ENCODE measurements around the gene SLC12A7.
"Not testable (repeated sequence)": the region's sequence is repeated elsewhere in the genome, so short reads cannot be mapped to it uniquely, and the experiment has no call there.

Gene SLC12A7

GRCh38 chr5:1062761-1063568 lies 48.9 kb downstream of the SLC12A7 start:
- no peak for DNase-seq (ENCODE audit: low spot score)

GRCh38 chr5:1061916-1062315 lies 49.9 kb downstream of the SLC12A7 start:
- no peak for DNase-seq (ENCODE audit: low spot score)

- not testable (repeated sequence) for DNase-seq (ENCODE audit: low spot score)
Measured at GRCh38 chr5:1061292-1061691, 50.6 kb downstream of the SLC12A7 start.

GRCh38 chr5:1060535-1060981 lies 51.3 kb downstream of the SLC12A7 start:
- no peak for DNase-seq (ENCODE audit: low spot score)

DNA sequence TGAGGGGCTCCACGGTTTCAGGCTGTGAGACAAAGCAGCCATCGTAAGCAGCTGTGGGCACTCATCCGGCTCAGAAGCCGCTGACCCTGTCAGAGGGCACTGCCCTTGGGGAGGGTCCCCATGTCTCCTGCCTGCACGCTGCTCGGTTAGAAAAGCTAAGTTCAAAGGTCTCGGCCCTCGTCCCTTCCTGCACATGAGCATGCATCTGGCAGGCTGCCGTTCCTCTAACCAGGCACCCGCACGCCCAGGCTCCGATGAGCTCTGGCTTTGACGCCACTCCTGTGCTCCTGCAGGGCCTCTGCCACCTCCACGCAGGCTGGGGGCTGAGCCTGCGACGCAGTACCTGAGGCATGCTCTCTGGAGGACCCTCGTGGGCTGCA lies 52.0 kb downstream of the SLC12A7 start:
- no peak for DNase-seq (ENCODE audit: low spot score)

DNA sequence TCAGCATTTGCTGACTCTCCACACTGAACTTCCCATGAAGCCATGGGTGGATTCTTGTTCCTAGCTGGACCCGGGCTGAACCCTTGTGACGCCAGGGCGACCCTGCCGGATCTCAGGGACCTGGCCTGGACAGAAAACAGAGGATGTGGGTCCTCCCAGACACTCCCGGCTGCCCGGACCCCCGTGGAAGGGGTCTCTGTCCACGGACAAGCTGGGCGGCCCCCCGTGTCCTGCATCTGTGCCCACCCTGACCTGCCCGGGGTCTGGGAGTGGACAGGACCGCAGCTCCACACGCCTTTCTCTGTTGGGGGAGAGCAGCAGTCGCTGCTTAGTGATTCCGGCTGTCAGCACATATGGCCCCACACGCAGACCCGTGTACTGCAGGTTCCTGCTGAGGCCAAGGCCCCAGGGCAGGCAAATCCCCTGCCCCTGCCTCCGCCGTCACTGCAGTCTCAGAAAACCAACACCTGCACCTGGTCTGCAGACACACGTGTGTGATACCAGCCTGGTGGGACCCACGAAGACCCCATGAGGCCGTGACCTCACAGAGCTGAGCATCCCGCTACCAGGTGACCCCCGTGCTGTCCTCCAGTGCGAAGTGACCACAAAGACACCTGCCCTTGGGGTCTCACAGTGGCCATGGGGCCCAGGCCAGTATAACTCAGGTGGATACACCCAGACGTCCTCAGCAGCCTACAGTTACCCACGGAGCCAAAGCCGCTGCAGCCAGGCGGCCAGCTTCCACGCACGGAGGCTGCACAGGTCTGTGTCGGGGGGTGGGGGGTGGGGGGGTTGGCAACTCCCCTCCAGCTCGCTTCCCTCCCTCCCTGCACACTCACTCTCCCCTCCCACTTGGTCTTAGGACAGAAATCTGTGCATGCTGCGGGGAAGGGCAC lies 52.6 kb downstream of the SLC12A7 start:
- no peak for DNase-seq (ENCODE audit: low spot score)

- DNase-seq (ENCODE audit: low spot score), result no peak
Measured at GRCh38 chr5:1058083-1058945, 53.5 kb downstream of the SLC12A7 start.

DNA sequence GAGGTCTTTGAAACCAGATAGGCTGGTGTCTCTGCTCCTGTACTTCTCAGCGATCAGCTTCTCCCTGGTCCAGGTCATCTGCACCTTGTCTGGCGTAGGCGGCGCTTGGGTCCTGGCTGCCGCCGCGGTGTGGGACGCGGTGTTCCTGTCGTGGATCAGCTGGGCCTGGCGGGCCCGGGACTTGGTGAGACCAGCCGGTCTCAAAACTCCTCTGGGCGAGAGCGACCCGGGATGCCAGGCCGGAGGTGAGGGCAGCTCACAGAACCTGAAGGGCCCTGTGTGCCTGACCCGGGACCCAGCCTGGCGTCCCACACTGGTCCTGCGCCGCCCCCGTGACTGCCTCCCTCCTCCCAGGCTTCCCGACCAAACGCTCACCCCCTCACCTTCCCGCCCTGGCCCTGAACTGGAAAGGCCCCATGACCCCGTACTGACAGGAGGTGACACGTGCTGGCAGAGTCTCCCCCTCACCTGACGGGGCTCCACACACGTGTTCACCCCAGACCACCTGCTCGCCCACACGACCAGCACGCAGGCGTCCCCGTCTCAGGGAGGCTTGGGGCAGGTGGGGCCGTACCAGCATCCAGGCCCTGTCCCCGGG lies 54.3 kb downstream of the SLC12A7 start:
- no peak for DNase-seq (ENCODE audit: low spot score)

DNA sequence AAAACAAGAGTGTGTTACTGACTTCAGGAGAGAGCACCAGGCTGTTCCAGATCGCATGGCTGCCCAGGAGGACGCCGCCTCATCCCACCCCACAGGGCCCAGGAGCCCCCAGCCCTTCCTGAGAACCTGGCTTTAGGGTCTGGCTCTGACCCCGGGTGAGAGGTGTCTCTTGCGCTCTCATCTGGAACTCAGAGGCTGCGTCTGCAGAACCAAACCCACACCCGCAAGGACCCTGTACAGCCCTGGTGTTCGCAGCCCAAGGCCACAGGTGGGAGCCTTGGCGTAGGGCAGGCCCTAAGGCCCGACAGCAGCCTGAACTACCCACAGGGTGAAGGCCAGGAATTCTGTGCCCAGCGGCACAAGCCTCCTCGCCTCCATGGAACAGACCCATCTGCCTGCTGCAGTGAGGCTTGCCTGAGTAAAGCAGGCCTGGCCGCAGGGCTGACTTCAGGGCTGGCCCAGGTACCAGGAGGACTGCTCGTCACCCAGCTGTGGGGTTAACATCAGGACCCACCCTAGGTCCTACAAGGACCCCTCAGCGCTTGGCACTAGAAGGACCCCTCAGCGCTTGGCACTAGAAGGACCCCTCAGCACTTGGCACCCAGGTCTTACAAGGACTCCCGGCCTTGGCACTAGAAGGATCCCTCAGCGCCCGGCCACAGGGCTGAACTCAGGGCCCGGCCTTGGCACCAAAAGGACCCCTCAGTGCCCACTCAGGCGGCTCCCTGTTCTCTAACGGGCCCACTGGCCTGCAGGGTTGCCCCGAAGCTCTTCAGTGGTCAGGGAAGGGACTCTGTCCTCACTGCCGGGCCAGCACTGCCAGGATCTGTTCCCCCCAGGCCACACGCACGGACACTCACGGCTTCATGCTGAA lies 55.0 kb downstream of the SLC12A7 start:
- DNase-seq (ENCODE audit: low spot score), result no peak

- DNase-seq (ENCODE audit: low spot score), result no peak
Measured at GRCh38 chr5:1055896-1056610, 55.8 kb downstream of the SLC12A7 start.

DNA sequence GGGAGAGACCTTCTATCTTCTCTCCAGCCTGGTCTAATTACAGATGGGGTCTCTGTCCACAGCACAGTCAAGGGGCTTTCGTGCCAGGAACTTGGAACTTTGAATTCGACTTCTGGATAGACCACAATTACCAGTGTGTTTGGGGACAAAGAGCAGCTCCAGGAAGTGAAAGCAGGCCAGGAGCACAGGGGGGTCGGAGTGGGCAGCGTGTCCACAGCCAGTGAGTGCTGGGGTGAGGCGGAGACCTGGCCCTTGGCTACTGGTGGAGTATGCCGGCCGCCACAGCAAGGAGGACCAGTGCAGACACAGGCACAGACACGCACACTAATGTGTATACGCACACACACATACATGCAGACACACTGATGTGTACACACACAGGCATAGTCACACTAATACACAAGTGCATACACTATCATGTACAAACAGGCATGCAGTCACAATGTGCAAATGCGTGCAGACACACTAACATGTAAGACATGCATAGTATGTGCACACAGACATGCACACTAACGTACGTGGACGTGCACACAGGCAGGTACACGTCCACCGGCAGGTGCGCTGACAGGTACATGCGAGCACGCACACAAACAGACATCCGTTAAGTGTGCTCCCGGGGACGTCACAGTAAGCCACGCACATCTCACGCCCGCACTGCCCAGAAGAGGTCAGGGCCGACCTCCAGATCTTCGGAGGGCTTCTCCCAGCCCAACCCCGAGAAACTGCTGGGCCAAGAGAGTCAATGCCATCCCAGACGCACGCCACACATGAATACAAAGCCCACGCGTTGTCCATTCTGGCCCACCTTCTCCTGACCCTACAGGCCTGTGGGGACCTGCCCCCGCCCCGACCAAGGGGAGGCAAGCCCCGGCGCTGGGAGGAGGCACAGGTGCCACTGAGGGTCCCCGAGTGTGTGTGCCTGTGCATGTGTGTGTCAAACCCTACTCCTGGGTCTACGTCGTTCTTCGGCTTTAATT lies 56.8 kb downstream of the SLC12A7 start:
- no peak for DNase-seq (ENCODE audit: low spot score)

- no peak for DNase-seq (ENCODE audit: low spot score)
Measured at GRCh38 chr5:1054018-1054798, 57.7 kb downstream of the SLC12A7 start.

DNA sequence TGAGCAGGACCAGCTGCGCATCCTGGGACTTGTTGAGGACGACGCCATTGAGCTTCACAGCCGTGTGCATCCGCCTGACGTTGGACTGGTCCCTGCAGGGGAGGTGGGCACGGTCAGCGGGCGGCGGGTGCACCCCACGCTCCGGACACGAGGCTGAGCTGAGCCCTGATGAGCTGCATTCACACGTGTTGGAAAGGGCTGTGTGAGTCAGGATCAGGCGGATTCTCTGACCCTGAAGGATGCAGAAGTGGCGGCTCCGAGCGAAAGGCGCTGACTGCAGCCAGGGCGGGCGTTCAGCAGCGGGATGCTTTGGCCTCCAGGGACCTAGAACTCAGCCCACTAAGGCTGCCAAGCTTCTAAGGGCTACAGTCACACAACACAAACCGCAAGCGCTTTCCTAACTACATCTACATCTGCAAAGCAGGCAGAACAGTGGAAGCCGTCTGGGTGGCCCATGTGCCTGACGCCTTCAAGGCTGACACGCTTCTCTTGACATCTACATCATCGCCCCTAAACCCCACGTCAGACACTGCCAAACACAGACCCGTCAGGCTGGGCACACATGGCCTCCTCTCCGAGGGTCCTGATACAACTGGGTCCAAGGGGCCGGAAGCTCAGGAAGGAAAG lies 58.4 kb downstream of the SLC12A7 start:
- no peak for DNase-seq (ENCODE audit: low spot score)

DNA sequence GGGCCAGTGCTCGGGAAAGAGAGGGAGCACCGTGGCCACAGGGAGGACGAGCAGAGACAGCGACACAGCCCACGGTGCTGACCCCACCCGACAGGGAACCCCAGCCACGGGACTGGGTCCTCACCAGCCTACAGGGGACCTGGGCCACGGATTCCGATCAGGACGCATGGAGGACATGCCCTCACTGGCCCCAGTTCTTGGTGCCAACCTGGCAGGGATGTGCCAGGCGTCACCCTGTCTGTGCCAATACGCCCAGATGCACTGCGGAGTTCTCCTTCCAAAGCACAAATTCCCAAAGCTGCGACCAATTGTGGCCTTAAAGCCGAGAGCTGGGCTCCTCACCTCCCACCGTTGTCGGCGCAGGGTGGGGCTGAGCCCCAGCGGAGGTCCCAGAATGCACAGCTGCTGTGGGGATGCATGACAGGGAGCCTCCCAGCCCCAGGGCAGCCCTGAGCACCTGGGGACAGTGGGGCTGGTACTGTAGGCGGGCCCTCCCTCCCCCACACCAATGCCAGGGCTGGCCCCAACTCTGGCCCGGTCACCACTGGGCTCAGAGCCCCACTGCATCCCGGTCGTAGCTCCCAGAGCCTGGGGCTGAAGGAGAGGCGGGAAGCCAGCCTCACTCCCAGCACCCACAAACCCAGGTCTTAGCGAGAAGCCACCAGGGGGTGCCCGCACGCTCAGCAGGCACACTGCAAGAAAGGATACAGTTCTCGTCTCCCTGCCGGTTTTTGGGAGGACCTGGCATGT lies 59.0 kb downstream of the SLC12A7 start:
- DNase-seq (ENCODE audit: low spot score), result no peak

DNA sequence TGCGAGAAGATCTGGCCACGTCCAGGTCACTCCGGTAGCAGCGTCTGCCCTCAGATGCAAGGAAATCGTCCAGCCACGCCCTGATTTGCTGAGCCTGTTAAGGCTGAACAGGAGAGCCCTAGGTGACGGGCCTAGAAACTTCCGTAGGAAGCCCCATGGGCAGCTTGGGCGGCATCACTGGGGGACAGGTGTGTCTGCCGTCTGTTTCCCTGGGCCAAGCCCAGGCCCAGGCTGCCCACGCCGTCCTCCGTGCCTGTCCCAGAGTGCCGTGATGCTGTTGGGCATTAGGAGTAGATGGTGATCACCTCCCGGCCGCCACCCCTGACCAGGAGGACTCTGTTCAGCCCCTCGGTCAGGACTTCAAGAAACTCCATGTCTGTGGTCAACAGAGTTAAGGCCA lies 59.8 kb downstream of the SLC12A7 start:
- DNase-seq (ENCODE audit: low spot score), result no peak

DNA sequence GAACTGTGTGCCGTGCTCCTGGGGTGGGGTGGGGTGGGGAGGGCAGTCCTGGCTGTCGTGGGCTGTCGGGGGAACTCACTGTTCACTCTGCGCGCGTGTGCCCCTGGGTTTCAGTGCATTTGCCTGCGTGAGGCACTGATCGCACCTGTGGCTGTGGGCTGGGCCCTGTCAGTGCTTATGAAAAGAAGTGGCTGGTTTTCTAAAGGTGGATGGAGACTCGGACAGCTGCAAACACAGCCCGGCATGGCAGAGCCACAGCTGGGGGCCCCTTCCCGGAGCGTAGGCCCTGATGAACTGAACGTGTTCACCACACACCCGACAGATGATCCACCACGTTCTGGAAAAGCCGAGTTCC lies 60.5 kb downstream of the SLC12A7 start:
- DNase-seq (ENCODE audit: low spot score), result no peak
